Prostate gland (tissue), 2 donors: ENCODE results near the gene PARK7. TPM values are rescaled to one million over a fixed set of nuclear protein-coding genes. Genes with fewer than 3 reads are reported as not detected.

Experiments
- DNase-seq: peaks from one replicate; pipeline ENCODE4 v3.0.0-alpha.2; 2019; ENCODE audit warnings: low spot score
- H3K27ac ChIP-seq, 2 donors: fragments of 200-600 bp; sonication (generic); 2 replicates each; pipeline ENCODE4 v1.5.1; 2017 to 2019
- H3K27me3 ChIP-seq: fragments of 200-600 bp; sonication (generic); replicated peaks from 2 replicates; pipeline ENCODE4 v1.5.1; 2019; ENCODE audit not compliant: insufficient read depth
- H3K36me3 ChIP-seq, 2 donors: fragments of 200-600 bp; sonication (generic); 1 replicate in 1 of 2; 2 replicates in 1 of 2; pipeline versions ENCODE4 v1.5.1 to v1.8.1; 2017 to 2019
- H3K4me1 ChIP-seq: fragments of 200-600 bp; sonication (generic); replicated peaks from 2 replicates; pipeline ENCODE4 v1.5.1; 2019
- H3K4me3 ChIP-seq, 2 donors: fragments of 200-600 bp; sonication (generic); 2 replicates each; pipeline ENCODE4 v1.5.1; 2017 to 2019
- H3K9me3 ChIP-seq: fragments of 200-600 bp; sonication (generic); 2 replicates; pipeline ENCODE4 v1.5.1; 2017
- POLR2A ChIP-seq: fragments of 450-650 bp; IDR thresholded peaks from one replicate; pipeline ENCODE4 v1.6.1; 2016; ENCODE audit warnings: antibody characterized with exemption, mild to moderate bottlenecking
- POLR2AphosphoS5 ChIP-seq: sonication (generic); formaldehyde crosslinking; IDR thresholded peaks from one replicate; pipeline ENCODE4 v1.6.1; 2017; ENCODE audit warnings: antibody characterized with exemption
- WGBS: methylation state at CpG from one replicate; pipeline ENCODE4 v1.1.5; 2018; 5-methylcytosine and 5-hydroxymethylcytosine counted together
- intact Hi-C: fragments of 100-400 bp; cut with DNase I; formaldehyde crosslinking; loops from one replicate; pipeline ENCODE4 v1.14.2; 2022
- total RNA-seq, 2 donors: library from RNA; depleted of rRNA; stranded (reverse); fragments of >200 nt; gene quantifications; one replicate each; pipeline ENCODE4 v1.1.0, GENCODE V29; 2016
- TF ChIP-seq, protein P1 (sequence below), 4 experiments: fragments of 200-600 bp in 2 of 4; fragments of 450-650 bp in 2 of 4; sonication (generic) in 2 of 4; IDR thresholded peaks; 1 replicate in 3 of 4; 2 replicates in 1 of 4; pipeline ENCODE4 v1.5.1; 2016 to 2019; ENCODE audit warnings: antibody characterized with exemption in 4 of 4, mild to moderate bottlenecking in 2 of 4, moderate library complexity in 2 of 4

The PARK7 gene
- total RNA-seq, 2 donors from 2014 or later: 156 to 284 TPM

DNA sequence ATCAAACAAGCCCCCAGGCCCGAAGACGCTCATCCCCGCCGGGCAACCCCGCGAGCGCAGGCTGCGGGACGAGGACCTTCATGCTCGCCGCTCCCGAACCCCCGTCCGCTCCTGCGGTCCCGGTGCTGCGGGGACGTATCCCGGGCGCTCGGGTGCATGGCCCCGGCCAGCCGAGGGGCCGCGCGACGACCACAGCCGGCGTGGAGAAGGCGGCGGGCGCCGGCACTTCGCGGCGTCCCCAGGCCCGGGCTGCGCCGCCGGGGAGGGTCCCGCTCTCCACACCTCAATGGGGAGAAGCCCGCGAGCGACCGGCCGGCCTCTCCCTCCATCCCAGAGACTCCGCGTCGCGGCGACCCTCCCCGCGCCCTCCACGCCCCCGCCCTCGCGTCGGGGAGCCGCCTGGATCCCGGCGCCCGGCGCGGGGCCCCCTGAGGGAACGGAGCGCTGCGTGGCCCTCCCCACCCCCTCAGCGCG is 64.2 kb downstream of the PARK7 start:
- WGBS: under 1% methylated on average over 31 of the region's 69 CpGs
- H3K4me1 ChIP-seq: peaks cover 5% of the 10 kb centered on the region
- DNase-seq: no peak
- intact Hi-C loops: loop anchor here (5.0 kb wide), 3 partner anchors 97 to 292 kb away; partner anchors contain the start of gene SLC45A1
- TF ChIP-seq POLR2AphosphoS5 (no peak), POLR2A (no peak)
- TF ChIP-seq, protein P1, sequence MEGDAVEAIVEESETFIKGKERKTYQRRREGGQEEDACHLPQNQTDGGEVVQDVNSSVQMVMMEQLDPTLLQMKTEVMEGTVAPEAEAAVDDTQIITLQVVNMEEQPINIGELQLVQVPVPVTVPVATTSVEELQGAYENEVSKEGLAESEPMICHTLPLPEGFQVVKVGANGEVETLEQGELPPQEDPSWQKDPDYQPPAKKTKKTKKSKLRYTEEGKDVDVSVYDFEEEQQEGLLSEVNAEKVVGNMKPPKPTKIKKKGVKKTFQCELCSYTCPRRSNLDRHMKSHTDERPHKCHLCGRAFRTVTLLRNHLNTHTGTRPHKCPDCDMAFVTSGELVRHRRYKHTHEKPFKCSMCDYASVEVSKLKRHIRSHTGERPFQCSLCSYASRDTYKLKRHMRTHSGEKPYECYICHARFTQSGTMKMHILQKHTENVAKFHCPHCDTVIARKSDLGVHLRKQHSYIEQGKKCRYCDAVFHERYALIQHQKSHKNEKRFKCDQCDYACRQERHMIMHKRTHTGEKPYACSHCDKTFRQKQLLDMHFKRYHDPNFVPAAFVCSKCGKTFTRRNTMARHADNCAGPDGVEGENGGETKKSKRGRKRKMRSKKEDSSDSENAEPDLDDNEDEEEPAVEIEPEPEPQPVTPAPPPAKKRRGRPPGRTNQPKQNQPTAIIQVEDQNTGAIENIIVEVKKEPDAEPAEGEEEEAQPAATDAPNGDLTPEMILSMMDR (IDR thresholded peaks at IDR 0.05): no peak
- no peaks in the 10 kb centered on the region for H3K9me3 ChIP-seq
- peak overlapping the region; percentile 81 to 94 for H3K27ac ChIP-seq
- no peaks in the 10 kb centered on the region for H3K27me3 ChIP-seq
- H3K4me3 ChIP-seq: peak overlapping the region; percentile 88 to 94
- H3K36me3 ChIP-seq: no peaks in the 10 kb centered on the region

DNA sequence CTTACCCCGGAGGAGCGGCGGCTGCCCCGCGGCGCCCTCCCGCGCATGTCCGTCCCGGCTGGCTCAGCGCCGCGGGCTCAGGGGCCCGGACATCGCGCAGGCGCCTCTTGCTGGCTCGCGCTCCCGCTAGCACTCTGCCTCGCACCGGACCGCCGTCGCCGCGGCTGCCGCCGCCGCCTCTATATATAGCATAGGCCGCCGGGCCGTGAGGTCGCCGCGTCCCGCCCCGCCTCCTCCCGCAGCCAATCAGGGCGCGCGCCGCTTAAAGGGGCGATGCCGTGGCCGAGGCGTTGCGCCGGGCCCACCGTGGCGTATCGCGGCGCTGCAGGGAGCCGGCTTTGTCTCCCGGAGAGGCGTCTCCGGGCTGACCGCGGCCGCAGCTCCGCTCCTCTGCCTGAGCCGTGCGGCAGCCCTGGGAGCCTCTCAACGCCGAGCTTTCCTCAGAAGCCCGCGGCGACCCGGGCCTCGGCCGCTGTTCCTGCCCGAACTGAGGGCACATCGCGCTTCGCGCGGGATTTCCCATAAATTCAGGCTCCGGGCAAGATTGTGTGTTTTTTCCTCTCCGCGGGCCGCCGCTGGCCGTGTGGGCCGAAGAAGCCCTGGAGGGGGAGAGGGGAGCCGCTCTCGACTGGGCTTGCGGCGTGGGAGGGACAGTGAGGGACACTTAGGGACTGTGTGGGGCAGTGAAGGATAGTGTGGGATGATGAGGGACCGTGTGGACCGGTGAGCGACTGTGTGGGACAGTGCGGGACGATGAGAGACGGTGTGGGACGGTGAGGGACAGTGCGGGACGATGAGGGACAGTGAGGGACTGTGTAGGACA is 64.9 kb downstream of the PARK7 start, which contains the start of gene ERRFI1:
TSS of gene ERRFI1 (minus strand) at position 157 of the 823 bp plus-strand sequence. CDS start 10,690 bp downstream, outside the sequence.
- WGBS: 5% methylated on average over 43 of the region's 98 CpGs
- no peaks in the 10 kb centered on the region for H3K27me3 ChIP-seq
- peak; percentile 91 for TF ChIP-seq POLR2AphosphoS5
- peak; percentile 100 for TF ChIP-seq POLR2A
- TF ChIP-seq, protein P1 (IDR thresholded peaks at IDR 0.05): peak in 2 of 4 experiments; percentile 39 to 49
- DNase-seq: peak; percentile 93
- H3K36me3 ChIP-seq: no peaks in the 10 kb centered on the region
- no peaks in the 10 kb centered on the region for H3K9me3 ChIP-seq
- H3K4me3 ChIP-seq: peak within 1 kb of the TSS; percentile 88 to 94
- peaks cover 5% of the 10 kb centered on the region for H3K4me1 ChIP-seq
- H3K27ac ChIP-seq: peak within 1 kb of the TSS; percentile 81 to 94
- intact Hi-C loops: loop anchor here (5.0 kb wide), 3 partner anchors 96 to 291 kb away; partner anchors contain the start of gene SLC45A1

DNA sequence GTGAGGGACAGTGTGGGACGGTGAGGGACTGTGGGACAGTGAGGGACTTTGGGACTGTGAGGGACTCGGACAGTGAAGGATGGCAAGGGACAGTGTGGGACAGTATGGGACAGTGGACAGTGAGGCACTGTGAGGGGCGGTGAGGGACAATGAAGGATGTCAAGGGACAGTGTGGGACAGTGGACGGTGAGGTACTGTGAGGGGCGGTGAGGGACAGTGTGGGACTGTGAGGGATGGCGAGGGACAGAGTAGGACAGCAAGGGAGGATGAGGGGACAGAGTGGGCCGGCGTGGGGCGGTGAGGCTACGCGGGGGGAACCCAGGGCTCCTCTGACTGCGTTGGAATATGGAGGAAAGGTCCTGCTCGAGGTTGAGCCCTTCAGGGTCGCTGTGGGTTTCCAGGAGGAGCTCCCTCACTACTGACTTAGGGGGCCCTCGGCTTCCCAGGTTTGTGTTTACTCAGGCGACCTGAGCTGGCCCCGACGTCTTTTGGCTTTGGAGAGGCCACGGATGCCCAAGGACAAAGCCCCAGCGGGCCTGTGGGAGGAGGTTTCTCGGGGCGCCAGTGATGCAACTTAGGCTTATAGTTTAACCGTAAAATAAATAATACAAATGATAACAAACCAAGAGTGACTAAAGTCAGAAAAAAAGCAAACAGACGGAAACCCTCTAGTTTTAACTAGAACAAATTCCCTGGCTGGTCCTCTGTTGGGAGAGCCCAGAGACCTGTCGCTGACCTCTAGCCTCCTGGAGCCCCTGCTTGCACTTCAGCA is 65.7 kb downstream of the PARK7 start:
- H3K4me3 ChIP-seq: peak overlapping the region in 1 of 2 donors; percentile 88
- no peaks in the 10 kb centered on the region for H3K27me3 ChIP-seq
- H3K9me3 ChIP-seq: no peaks in the 10 kb centered on the region
- no peaks in the 10 kb centered on the region for H3K36me3 ChIP-seq
- no peak for DNase-seq
- peak overlapping the region; percentile 81 to 94 for H3K27ac ChIP-seq
- intact Hi-C loops: loop anchor here (5.0 kb wide), 3 partner anchors 95 to 290 kb away; partner anchors contain the start of gene SLC45A1
- TF ChIP-seq, protein P1 (IDR thresholded peaks at IDR 0.05): no peak
- TF ChIP-seq POLR2AphosphoS5 (no peak), POLR2A (no peak)
- WGBS: 58% methylated on average over 25 of the region's 25 CpGs
- H3K4me1 ChIP-seq: peaks cover 5% of the 10 kb centered on the region

DNA sequence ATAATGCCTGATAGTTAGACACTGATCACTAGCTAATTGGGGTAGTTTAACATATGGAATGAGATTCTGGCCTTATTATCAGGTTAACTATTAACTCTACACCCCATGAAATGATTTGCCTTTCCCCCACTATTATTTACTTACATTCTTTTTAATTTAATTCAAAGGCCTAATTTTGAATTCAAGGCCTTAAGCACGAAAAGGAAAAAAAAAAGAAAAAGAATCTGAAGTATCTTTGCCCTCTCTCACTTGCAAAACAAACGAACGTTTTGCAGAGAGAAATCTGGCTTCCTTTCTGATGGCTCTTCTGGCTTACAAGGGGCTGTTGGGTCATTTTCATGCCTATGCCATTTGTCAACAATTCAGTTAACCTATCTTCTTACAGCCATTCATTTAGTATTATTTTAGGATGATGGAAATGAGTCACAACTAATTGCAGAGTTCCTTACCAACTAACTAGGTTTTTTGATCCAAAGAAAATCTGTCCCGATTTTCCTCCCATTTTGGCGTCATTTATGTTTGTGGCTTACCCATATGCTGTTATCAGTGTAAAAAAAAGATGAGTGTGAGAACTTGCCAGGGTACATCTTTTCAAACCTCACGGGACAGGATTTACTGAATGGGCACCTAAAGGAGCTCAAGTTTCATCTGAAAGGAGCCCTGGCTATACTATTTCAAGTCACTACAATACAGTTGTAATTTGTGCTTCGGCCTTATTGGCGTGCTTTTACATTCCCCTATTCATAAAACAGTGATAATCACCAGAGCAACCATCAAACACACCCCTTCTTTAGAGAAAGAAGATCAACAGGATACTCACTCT is 66.4 kb downstream of the PARK7 start:
- TF ChIP-seq POLR2AphosphoS5 (peak; percentile 48), POLR2A (no peak)
- Histone ChIP-seq H3K27ac (peak overlapping the region; percentile 81 to 94), H3K36me3 (no peaks in the 10 kb centered on the region), H3K9me3 (no peaks in the 10 kb centered on the region), H3K27me3 (no peaks in the 10 kb centered on the region), H3K4me1 (peaks cover 5% of the 10 kb centered on the region), H3K4me3 (no peak overlapping the region)
- WGBS: 18% methylated on average over 8 of the region's 8 CpGs
- intact Hi-C loops: loop anchor here (5.0 kb wide), 3 partner anchors 94 to 289 kb away; partner anchors contain the start of gene SLC45A1
- no peak for DNase-seq
